GM18507 (cell line): ENCODE data around the gene CALHM6.

ENCODE experiments used
- DNase-seq: peaks from one replicate; pipeline ENCODE4 v3.0.0; 2011; ENCODE audit warnings: low read depth; ENCODE audit not compliant: insufficient read length; ENCODE audit errors: extremely low spot score
- FAIRE-seq: peaks from 2 replicates; lab custom pipeline; 2011; peaks lifted over from hg19 to GRCh38; lab: Jason Lieb, UNC

CALHM6 gene

GRCh38 chr6:116444092-116444491 lies 17.1 kb upstream of the CALHM6 start:
- peak; percentile 70 for FAIRE-seq
- no peak for DNase-seq

DNA sequence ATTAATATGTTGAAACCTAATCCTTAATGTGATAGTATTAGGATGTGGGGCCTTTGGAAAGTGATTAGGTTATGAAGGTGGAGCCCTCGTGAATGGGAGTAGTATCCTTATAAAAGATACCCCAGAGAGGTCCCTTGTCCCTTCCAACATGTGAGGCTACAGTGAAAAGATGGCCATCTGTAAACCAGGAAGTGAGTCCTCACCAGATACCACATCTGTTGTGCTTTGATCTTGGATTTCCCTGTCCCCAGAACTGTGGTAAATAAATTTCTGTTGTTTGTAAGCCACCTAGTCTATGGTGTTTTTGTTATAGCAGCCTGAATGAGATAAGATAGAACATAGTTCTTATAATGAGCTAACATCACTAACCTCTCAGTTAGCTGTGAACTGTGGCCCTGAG lies 16.6 kb upstream of the CALHM6 start:
- no peak for DNase-seq
- FAIRE-seq, result no peak

GRCh38 chr6:116445102-116445501 lies 16.1 kb upstream of the CALHM6 start:
- FAIRE-seq, result no peak

GRCh38 chr6:116446399-116446798 lies 14.8 kb upstream of the CALHM6 start:
- FAIRE-seq, result no peak
- no peak for DNase-seq

More at GRCh38 chr6:116445102-116445501, 16.1 kb upstream of the CALHM6 start:
- DNase-seq, result no peak

- FAIRE-seq, result no peak
- no peak for DNase-seq
These were observed 14.1 kb upstream of the CALHM6 start for GRCh38 chr6:116447052-116447451.

- FAIRE-seq, result no peak
- DNase-seq, result no peak
These were observed 13.6 kb upstream of the CALHM6 start for GRCh38 chr6:116447496-116448011.

- no peak for FAIRE-seq
- no peak for DNase-seq
These were observed 11.6 kb upstream of the CALHM6 start for GRCh38 chr6:116449565-116449964.

GRCh38 chr6:116450185-116450710 lies 10.9 kb upstream of the CALHM6 start:
- FAIRE-seq, result no peak
- no peak for DNase-seq

DNA sequence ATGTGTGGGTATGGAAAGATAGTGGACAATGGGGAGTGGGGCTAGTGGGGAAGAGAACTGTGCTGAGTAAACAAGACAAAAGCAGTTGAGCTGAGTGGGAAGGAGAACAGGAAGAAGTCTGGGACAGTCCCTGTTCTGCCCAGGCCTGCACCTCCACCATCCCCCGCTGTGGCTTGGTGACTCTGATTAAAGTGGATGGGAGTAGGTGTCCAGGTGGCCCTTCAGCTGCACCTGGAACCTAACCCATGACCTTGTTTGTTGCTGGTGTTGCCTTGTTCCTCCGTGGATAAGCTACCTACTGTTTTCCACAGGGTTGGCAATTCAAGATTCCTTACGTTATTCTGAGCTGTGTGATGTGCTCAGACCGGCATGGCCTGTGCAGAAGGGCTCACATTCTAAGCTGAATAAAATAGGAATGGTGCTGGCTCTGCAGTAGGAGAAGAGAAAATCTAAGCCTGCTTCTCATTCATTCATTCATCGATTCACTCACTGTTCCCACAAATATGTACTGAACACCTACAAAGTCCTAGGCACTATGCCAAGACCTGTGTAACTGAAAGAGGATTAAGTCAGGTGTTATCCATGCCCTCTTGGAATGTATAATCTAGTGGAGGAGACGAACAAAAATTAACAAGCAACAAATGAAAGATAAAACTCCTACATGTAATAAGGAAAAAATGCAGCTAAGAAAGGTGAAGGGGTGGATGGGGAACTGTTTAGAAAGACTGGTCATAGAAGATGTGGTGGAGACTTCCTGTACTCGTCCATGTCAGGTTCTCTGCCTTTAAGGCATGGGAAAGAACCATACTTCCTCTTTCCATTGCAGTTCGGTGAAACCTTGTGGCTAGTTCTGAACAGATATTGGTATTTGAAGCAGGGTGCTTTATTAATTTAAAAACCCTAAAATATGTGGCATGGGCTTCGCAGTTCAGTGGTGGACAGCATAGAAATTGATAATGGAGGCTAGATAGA lies 10.1 kb upstream of the CALHM6 start:
- DNase-seq, result peak; percentile 32
- FAIRE-seq, result peak; percentile 93

DNA sequence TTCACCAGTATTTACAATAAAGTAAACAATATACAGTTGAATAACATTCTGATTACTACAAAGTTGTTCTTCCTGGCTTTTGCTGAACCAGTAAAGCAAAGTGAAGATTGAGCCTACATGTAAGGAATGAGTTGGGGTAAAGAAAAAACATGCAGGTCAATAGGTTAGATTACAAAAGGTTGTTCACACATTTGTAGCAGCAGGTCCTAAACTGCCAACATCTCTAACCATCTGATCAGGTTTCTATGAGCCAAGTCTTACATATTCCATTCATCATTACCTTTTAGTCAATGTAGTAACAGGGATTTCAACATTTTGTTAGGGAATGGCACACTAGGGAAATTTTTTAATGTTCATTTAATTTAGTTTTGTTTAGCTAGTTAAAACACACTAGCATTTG lies 9.3 kb upstream of the CALHM6 start:
- FAIRE-seq (no peak), DNase-seq (no peak)

- FAIRE-seq, result no peak
- DNase-seq, result no peak
These were observed 8.6 kb upstream of the CALHM6 start for GRCh38 chr6:116452531-116452930.

DNA sequence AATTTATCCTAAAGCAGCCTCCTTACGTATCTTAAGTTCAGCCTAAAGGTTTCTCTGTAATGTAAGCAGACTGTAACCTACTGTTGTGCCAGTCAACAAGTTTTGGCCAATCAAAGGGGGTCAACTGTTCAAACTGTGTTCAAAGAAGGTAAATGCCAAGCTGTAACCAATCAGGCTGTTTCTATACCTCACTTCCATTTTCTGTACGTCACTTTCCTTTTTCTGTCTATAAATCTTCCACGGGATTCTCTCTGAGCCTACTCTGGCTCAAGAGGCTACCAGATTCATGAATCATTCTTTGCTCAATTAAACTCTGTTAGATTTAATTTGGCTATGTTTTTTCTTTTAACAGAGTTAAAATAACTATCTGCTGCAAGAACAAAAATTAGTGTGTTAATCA lies 5.1 kb upstream of the CALHM6 start:
- FAIRE-seq (no peak), DNase-seq (no peak)

DNA sequence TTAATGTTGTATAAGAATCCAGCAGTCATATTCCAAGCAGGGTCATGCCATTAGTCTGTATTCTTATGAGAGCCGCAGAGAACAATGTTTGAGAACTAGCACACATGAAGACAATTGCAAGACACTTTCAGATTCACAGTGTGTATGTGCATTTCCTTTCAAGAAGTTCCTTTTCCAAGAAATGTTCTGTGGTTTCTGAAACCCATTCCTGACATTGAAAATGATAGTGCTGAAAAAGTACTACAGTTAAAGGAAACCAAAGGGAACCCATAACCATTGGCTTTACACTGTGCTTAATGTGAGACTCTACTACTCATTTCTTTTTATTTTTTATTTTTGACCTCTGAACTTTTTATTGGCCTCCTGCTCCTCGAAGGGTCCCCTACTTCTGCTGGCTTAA lies 4.2 kb upstream of the CALHM6 start:
- no peak for DNase-seq
- no peak for FAIRE-seq

DNA sequence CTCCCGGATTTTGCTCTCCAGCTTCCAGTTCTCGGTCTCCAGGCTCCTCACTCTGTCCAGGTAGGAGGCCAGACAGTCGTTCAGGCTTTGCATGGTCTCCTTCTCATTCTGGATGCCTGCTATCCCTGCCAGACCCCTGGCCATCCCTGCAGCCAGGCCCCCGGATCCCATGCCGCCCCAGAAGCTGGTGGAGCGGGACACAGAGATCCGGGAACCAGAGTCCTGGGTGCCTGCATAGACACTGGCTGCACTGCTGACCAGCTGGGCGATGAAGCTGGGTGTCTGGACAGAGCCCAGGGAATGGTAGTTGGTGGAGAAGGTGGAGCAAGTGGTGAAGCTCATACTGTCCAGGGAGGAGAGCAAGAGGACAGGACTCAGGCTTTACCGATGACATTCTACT lies 2.9 kb upstream of the CALHM6 start:
- FAIRE-seq (no peak), DNase-seq (no peak)

DNA sequence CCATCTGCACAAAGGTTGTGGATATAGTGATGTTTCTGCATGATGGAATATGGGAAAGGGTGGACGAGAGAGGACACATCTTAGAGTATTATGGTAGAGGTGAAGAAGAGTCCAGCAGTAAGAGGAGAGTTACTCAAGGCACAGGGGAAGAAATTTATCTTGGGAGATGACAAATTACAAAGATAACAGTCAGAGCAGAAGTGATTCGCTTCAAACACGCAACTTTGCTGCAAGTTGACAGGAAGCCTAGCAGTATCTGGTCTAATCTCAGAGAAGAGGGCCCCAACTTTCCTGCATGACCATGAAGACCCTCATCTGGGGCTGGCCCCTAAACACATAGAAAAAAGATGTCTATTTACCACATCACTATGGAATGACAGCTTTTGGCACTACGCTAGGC lies 1.2 kb upstream of the CALHM6 start:
- no peak for DNase-seq
- no peak for FAIRE-seq

- FAIRE-seq (peak; percentile 79), DNase-seq (peak; percentile 68)
These were observed 1.0 kb downstream of the CALHM6 start for GRCh38 chr6:116461932-116462885.

DNA sequence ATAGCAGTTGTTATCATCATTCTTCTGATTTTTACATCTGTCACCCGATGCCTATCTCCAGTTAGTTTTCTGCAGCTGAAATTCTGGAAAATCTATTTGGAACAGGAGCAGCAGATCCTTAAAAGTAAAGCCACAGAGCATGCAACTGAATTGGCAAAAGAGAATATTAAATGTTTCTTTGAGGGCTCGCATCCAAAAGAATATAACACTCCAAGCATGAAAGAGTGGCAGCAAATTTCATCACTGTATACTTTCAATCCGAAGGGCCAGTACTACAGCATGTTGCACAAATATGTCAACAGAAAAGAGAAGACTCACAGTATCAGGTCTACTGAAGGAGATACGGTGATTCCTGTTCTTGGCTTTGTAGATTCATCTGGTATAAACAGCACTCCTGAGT lies 2.1 kb downstream of the CALHM6 start:
- FAIRE-seq (peak; percentile 15), DNase-seq (no peak)

- FAIRE-seq (peak; percentile 60), DNase-seq (no peak)
These were observed 4.1 kb downstream of the CALHM6 start for GRCh38 chr6:116465246-116465645.

DNA sequence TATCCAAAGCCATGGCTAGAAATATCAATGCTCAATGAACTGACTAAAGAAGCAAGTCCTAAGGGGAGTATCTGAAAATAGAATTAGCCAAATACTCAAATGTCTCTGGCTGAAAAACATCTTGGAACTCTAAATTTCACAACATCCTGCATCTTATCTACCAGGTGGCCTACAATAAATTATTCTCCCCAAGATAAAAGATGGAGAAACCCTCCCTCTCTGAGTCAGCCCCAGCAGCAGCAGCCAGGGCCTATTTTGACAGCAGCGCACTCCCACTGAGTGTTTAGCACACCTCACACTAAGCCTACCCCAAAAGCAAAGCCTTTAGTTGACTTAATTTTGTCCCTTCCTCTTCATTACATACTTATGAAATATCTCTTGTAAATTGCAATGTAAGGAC lies 5.9 kb downstream of the CALHM6 start:
- FAIRE-seq, result no peak
- DNase-seq, result no peak

GRCh38 chr6:116467514-116467913 lies 6.3 kb downstream of the CALHM6 start:
- no peak for FAIRE-seq
- no peak for DNase-seq
